ENCODE results near the gene GALNT17.
"Not testable (repeated sequence)": the region's sequence is repeated elsewhere in the genome, so short reads cannot be mapped to it uniquely, and the experiment has no call there.

GRCh38 chr7:71643031-71643430 lies 511.1 kb downstream of the GALNT17 start:
- TF ChIP-seq EZH2 (optimal IDR thresholded peaks at IDR 0.05; ENCODE audit: low read depth, low read length); EZH2phosphoT487 (IDR thresholded peaks at IDR 0.05; ENCODE audit: low read length); CTCF (IDR thresholded peaks at IDR 0.05; ENCODE audit: low read length): not testable (repeated sequence)
